DMS153 (cell line): ENCODE results near the gene MOGAT1.
"Not testable (repeated sequence)": the region's sequence is repeated elsewhere in the genome, so short reads cannot be mapped to it uniquely, and the experiment has no call there.

Source experiments
- DNase-seq: peaks from one replicate; lab custom pipeline; 2025; lab: John Stamatoyannopoulos, UW

MOGAT1 gene

DNA sequence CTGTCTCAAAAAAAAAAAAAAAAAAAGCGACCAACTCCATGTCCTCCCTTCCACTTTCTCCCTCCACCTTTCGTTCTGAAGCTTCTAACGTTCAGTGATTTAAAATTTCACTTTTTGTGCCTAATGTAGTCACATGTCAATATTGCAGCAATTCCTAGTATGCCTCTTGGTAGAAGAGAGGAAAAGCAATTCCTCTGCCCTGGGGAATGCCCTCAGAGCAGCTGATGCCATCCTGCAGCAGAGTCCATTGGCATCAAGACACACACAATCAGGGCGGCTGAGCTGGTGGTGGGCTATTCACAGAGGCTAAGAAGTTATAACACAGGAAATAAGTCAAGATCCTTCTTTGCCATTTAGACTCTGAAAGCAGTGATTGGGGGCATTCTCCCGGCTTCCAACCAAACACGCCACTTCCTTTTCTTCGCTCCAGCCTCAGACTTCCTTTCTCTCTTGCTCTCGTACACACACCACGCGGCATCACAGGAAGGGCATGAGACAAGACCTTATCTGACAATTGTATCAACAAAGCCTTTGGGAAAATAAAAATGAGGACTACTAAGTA is 71.9 kb downstream of the MOGAT1 start:
- DNase-seq = no peak

DNA sequence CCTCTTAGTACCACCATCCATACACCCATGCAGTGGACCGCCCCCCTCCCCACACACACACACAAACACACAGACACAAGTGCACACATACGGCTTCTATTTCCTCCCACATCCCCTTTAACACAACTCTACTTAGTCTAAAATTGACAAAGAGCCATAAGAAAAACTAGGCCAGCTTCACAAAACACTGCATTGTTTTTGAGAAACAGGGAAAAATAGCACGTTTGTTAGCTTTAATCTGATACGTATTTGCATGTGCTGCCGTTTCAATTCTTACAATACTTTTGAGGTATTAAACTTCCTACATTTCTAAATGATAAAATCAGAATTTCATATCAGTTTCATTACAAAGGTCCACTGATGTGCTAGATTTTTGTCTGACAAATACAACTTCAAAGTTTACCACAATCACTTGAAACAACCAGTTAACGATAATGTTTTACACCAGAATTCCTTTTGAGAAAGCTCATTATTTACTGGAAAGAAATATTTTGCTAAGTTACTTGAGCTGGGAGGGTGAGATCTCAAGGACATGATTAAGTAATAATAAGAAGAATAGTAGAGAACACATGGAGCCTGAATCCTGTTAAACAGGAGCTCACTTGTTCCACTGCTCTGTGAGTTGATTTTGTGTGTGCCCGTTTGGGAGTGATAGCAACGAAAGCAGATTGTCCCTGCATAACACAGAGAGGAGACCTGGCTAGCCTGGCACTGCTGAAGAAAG is 74.5 kb downstream of the MOGAT1 start:
- DNase-seq = no peak

DNA sequence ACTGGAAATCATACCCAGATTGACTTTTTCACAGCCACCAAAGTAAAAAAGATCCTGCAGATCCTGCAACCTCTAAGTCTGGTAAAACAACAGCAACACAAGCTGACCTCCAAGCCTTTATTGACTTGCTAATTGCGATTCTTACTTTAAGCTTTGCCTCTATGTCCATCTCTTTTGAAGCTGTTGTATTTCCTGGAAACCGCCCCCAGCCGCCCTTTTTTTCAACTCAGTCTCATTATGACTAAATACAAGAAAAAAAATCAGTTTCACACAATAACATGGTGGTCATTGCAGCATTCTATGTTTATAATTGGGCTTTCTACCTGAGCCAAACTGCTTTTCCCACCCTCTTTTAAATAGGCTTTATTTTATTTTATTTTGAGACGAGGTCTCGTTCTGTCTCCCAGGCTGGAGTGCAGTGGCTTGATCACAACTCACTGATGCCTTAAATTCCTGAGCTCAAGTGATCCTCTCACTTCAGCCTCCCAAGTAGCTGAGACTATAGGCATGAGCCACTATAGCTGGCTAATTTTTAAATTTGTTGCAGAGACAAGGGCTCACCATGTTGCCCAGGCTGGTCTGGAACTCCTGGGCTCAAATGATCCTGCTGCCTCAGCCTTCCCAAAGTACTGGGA is 76.2 kb downstream of the MOGAT1 start:
- DNase-seq = no peak

DNA sequence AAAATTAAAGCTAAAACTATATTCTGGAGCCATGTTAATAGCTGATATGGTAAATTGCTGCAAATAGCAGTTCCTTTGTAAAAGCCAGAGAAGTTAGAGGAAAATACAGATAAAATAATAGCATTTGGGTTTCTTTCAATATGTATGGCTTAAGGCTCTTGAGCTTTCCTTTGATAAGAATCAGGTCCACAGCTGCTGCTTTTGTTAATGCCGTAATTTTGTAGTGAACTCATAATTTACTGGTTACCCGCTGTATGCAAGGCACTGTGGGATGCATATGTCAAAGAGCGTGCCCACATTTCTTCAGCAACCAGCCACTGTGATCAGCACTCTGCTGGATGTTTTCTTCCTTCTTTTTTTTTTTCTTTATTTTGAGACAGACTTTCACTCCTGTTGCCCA is 79.1 kb downstream of the MOGAT1 start:
- no peak for DNase-seq

DNA sequence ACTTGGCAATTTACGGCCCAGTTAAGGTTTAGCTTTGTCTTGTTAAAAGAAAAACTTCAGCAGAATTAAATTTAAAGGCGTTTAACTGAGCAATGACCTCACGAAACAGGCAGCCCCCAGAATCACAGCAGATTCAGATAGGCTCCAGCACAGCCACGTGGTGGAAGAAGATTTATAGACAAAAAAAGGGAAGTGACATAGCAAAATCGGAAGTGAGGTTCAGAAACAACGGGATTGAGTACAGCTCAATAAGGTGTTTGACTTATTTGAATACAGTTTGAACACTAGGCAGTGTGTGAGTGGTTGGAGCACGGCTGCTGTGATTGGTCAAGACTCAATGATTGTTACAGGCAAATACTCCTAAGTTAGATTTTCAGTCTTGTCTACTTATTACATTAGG is 79.8 kb downstream of the MOGAT1 start:
- DNase-seq = no peak

DNA sequence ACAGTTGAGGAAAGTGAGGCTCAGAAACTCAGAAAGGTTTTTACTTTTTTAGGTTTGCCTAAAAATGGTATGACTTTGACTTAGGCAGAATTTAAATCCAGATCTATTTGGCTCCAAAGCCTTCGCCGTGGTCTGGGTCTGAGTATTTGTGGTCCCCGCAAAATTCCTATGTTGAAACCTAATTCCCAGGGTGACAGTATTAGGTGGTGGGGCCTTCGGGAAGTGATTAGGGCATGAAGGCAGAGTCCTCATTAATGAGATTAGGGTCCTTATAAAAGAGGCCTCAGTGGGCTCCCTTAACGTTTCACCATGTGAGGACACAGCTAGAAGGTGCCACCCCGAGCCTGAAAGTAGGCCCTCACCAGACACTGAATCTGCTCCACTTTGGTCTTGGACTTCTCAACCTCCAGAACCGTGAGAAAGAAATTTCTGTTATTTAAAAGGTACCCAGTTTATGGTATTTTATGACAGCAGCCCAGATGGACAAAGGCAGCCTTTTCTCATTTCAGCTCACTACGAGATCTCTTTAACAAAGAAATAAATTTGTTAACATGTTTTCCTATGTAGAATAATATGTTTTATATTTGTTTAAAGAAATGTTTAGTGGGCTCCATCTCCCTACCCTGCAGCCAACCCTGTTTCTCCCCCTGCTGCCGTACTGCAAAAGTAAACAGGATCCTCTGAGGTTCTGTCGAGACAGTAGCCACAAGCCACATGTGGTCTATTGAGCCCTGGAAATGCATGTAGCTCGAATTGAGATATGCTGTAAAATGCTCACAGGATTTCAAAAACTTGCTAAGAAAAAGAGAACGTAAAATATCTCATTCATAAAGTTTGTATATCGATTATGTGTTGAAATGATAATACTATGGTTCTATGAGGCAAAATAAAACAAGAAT is 80.6 kb downstream of the MOGAT1 start:
- no peak for DNase-seq

DNA sequence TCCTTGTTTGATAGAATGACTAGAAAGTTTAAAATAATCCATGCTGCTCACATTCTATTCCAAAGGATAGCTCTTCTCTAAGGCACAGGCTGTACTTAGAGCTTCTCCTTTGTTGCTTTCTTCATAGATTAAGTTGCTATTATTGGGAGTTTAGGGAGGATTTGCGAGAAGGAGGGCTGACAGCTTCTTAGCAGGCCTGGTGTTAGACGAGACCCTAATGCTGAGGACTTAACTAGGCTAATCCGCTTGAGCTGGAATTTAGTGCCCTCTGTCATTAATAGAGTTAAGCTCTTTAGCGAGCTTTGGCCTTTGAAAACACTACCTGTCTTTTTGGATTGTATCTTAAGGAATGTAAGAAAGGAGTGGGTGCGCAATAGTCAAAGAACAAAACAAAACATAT is 81.3 kb downstream of the MOGAT1 start:
- no peak for DNase-seq

DNA sequence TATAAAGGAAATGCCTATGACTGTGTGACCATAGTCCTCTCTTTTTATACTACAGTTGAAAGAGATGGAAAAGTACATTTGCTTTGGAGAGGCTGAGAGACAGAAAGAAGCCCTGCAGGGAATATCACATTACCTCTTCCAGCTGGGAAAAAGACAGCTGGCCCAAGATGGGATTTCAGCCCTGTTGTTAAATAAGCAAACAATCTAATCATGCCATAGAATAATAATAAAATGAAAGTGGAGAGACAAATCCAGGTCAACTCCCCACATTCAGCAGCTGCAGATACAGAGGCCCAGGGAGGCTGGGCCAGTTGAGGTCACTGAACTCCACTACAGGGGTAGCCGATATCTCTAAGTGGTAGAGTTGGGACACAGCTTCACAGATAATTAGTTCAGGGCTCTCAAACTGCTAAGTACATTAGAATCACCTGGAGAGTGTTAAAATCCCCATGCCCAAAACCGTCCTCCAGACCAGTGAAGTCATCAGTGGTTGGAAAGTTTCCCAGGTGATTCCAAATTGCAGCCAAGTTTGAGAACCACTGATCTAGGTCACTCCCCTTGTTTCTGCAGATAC is 81.9 kb downstream of the MOGAT1 start:
- DNase-seq = peak; percentile 89

DNA sequence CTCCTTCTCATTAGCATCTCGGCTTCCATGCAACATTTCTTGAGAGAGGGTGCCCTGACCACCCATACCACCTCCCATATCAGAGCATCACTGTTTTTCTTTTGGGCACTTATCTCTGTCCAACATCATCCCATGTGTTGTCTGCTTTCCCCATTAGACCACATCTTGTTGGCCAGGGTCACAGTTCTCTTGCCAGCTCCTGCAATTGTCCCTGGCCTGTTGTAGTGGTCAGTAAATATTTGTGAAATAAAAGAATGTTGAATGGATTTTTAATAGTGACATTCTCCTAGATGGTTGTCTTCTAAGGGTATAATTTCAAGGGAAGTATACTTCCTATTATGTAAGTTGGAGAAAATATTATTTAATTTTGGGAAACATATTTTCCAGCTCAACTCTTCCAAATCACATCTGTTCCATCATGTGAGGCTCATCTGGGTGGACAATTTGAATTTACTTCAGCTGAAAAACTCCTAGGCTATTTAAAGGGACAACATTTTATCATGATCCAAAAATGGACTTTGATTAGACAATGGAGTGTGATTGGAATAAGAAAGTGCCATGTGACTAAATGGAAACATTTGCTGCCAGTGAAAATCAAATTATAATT is 83.0 kb downstream of the MOGAT1 start:
- no peak for DNase-seq

DNA sequence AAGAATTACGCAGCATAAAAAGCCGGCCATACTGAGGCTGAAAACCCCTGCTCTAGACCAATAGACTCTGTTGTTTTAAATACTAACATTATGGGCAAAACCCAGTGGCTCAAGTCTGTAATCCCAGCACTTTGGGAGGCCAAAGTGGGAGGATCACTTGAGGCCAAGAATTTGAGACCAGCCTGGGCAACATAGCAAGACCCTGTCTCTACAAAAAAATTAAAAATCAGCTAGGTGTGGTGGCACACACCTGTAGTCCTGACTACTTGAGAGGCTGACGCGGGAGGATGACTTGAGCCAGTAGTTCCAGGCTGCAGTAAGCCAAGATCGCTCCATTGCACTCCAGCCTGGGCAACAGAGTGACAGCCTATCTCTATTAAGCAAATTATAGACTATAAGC is 84.1 kb downstream of the MOGAT1 start:
- DNase-seq = not testable (repeated sequence)

DNA sequence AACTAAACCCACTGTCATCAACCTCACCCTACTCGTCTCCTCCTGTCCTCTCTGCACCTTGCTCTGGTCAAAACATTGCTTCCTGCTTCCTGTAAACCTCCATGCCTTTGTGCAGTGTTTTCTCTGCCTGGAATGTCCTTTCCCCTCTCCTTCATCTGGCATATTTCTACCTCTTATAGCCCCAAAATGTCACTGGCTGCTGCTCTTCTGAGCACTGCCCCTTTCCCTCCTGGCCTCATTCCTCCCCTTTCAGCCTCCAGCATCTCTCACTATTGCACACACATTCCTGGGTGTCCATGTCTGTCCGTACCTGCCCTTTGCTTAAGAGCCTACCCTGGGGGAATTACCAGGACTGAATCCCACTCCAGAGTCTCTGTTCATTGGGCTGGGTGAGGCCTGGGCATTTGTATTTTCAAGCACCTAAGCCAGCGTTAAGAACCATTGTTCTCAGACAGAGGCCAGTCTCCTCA is 84.9 kb downstream of the MOGAT1 start:
- no peak for DNase-seq

DNA sequence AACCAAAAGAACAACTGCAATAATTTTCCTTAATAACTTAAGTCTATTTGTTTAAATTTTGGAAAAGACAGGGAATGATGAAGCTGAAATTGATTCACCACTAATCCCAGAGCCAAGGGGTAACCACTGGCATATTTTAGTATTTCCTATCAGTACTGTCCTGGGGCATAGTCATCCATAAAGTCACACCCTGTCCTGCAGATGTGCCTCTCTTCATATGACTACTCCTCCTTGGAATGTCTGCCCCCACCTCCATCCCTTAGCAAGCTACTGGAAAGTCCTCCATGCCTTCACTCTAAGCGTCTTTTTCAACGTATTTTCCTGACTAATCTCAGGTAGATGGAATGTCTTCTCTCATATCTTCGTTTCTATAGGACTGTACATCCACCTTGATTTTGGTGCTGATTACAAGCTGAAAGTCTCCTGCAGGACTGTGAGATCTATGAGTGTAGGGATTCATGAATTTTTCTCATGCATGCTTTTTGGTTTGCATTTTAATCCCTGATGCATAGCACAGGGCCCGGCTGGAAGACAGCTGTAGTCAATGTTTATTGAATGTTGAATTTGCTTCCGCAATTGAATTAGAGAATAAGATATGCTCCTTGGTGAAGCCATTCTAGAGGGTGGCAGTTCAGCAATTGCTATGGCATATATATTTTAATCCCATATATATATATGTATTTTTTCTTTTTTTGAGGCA is 85.6 kb downstream of the MOGAT1 start:
- DNase-seq = no peak
